ENCODE results near the gene VPS35L.

VPS35L gene

GRCh38 chr16:19625039-19625438 lies 69.5 kb downstream of the VPS35L start:
- H3K4me3 ChIP-seq (ENCODE audit: insufficient read length, low read depth) = no peak overlapping the region
- peaks cover 30% of the 10 kb centered on the region for H3K36me3 ChIP-seq (ENCODE audit: insufficient read depth, insufficient read length, low read length)
- H3K27me3 ChIP-seq (ENCODE audit: insufficient read depth, insufficient read length) = no peaks in the 10 kb centered on the region
- no peak overlapping the region for H3K9ac ChIP-seq (ENCODE audit: insufficient read length, low read depth)
- TF ChIP-seq SUZ12 (IDR thresholded peaks at IDR 0.05; ENCODE audit: extremely low read depth, insufficient read depth, insufficient read length) = no peak
- TF ChIP-seq YY1 (IDR thresholded peaks at IDR 0.05; ENCODE audit: insufficient read depth, insufficient read length) = no peak
- TF ChIP-seq ZNF274 (IDR thresholded peaks at IDR 0.05; ENCODE audit: low read depth, low read length) = no peak
- DNase-seq (ENCODE audit: low read depth, low spot score) = no peak
- no peaks in the 10 kb centered on the region for H3K4me1 ChIP-seq (ENCODE audit: insufficient read depth, insufficient read length)
- no peaks in the 10 kb centered on the region for H3K9me3 ChIP-seq (ENCODE audit: insufficient read depth, low read length)

DNA sequence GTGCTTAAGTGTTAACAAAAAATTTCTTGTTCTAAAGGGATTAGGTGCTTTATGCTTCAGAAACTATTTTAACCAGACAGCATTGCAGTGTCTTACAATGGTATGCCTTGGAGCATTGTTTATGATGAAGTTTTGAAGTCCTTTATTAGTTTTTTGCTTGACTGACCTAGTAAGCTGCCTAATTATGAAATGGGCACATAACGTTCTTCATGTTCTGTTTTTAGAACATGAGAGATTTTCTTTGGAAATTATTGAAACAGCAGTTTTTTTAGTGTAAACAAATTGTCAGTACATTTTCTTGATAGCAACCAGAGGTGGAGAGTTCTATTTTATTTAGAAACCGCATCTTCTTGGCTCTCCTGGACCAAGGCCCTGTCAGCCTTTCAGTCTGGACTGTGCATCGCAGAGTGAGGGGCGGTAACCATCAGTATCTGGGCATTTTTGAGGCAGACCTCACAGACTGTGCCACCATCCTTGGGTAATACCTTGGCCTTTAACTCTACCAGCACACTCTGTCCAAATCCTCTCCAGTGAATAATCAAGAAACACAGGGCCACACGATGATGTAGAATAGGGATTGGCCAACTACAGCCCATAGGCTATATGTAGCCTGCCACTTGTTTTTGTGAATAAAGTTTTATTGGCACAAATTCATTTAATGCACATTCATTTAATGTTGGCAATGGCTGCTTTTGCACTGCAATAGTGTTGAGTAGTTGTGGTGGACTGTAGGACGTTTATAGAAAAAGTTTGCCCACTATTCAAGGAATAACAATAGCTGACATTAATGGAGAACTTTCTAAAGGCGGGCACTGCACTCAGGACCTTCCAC lies 81.1 kb downstream of the VPS35L start:
- no peak overlapping the region for H3K4me3 ChIP-seq (ENCODE audit: insufficient read length, low read depth)
- H3K9ac ChIP-seq (ENCODE audit: insufficient read length, low read depth) = no peak overlapping the region
- no peak for DNase-seq (ENCODE audit: low read depth, low spot score)
- H3K9me3 ChIP-seq (ENCODE audit: insufficient read depth, low read length) = no peaks in the 10 kb centered on the region
- H3K27me3 ChIP-seq (ENCODE audit: insufficient read depth, insufficient read length) = no peaks in the 10 kb centered on the region
- no peaks in the 10 kb centered on the region for H3K4me1 ChIP-seq (ENCODE audit: insufficient read depth, insufficient read length)
- no peak for TF ChIP-seq YY1 (IDR thresholded peaks at IDR 0.05; ENCODE audit: insufficient read depth, insufficient read length)
- no peak for TF ChIP-seq SUZ12 (IDR thresholded peaks at IDR 0.05; ENCODE audit: extremely low read depth, insufficient read depth, insufficient read length)
- peaks cover 52% of the 10 kb centered on the region for H3K36me3 ChIP-seq (ENCODE audit: insufficient read depth, insufficient read length, low read length)

DNA sequence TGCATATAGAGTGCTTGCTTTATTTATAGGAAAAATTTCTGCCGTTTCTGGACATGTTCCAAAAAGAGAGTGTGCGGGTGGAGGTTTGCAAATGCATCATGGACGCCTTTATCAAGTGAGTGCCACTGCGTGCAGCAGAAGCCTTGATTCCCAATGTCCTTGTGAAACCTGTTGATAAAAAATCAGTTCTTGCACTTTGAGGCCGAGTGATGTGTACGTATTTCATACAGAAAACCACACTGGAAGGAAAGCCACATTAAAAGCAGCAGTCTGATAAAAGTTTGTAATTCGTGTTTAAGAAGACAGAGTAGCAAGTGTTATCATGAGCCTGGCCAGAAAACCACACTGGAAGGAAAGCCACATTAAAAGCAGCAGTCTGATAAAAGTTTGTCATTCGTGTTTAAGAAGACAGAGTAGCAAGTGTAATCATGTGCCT lies 84.5 kb downstream of the VPS35L start:
- no peak for DNase-seq (ENCODE audit: low read depth, low spot score)
- Histone ChIP-seq H3K4me1 (ENCODE audit: insufficient read depth, insufficient read length) (no peaks in the 10 kb centered on the region), H3K9me3 (ENCODE audit: insufficient read depth, low read length) (no peaks in the 10 kb centered on the region), H3K27me3 (ENCODE audit: insufficient read depth, insufficient read length) (no peaks in the 10 kb centered on the region), H3K4me3 (ENCODE audit: insufficient read length, low read depth) (no peak overlapping the region), H3K36me3 (ENCODE audit: insufficient read depth, insufficient read length, low read length) (peaks cover 41% of the 10 kb centered on the region), H3K9ac (ENCODE audit: insufficient read length, low read depth) (no peak overlapping the region)
- no peak for TF ChIP-seq ZNF274 (IDR thresholded peaks at IDR 0.05; ENCODE audit: low read depth, low read length)
- TF ChIP-seq YY1 (IDR thresholded peaks at IDR 0.05; ENCODE audit: insufficient read depth, insufficient read length) = no peak
- TF ChIP-seq SUZ12 (IDR thresholded peaks at IDR 0.05; ENCODE audit: extremely low read depth, insufficient read depth, insufficient read length) = no peak

GRCh38 chr16:19642501-19642900 lies 87.0 kb downstream of the VPS35L start:
- peaks cover 31% of the 10 kb centered on the region for H3K36me3 ChIP-seq (ENCODE audit: insufficient read depth, insufficient read length, low read length)
- H3K4me1 ChIP-seq (ENCODE audit: insufficient read depth, insufficient read length) = peaks cover 2% of the 10 kb centered on the region
- H3K4me3 ChIP-seq (ENCODE audit: insufficient read length, low read depth) = no peak overlapping the region
- no peak for DNase-seq (ENCODE audit: low read depth, low spot score)
- no peaks in the 10 kb centered on the region for H3K9me3 ChIP-seq (ENCODE audit: insufficient read depth, low read length)
- no peak for TF ChIP-seq SUZ12 (IDR thresholded peaks at IDR 0.05; ENCODE audit: extremely low read depth, insufficient read depth, insufficient read length)
- TF ChIP-seq YY1 (IDR thresholded peaks at IDR 0.05; ENCODE audit: insufficient read depth, insufficient read length) = no peak
- TF ChIP-seq ZNF274 (IDR thresholded peaks at IDR 0.05; ENCODE audit: low read depth, low read length) = no peak
- no peaks in the 10 kb centered on the region for H3K27me3 ChIP-seq (ENCODE audit: insufficient read depth, insufficient read length)
- no peak overlapping the region for H3K9ac ChIP-seq (ENCODE audit: insufficient read length, low read depth)

- no peaks in the 10 kb centered on the region for H3K27me3 ChIP-seq (ENCODE audit: insufficient read depth, insufficient read length)
- H3K4me3 ChIP-seq (ENCODE audit: insufficient read length, low read depth) = no peak overlapping the region
- no peak for TF ChIP-seq YY1 (IDR thresholded peaks at IDR 0.05; ENCODE audit: insufficient read depth, insufficient read length)
- TF ChIP-seq ZNF274 (IDR thresholded peaks at IDR 0.05; ENCODE audit: low read depth, low read length) = no peak
- no peak for TF ChIP-seq SUZ12 (IDR thresholded peaks at IDR 0.05; ENCODE audit: extremely low read depth, insufficient read depth, insufficient read length)
- no peaks in the 10 kb centered on the region for H3K9me3 ChIP-seq (ENCODE audit: insufficient read depth, low read length)
- DNase-seq (ENCODE audit: low read depth, low spot score) = no peak
- no peak overlapping the region for H3K9ac ChIP-seq (ENCODE audit: insufficient read length, low read depth)
- H3K36me3 ChIP-seq (ENCODE audit: insufficient read depth, insufficient read length, low read length) = peaks cover 41% of the 10 kb centered on the region
- H3K4me1 ChIP-seq (ENCODE audit: insufficient read depth, insufficient read length) = peaks cover 2% of the 10 kb centered on the region
Measured at GRCh38 chr16:19644877-19645276, 89.4 kb downstream of the VPS35L start.

DNA sequence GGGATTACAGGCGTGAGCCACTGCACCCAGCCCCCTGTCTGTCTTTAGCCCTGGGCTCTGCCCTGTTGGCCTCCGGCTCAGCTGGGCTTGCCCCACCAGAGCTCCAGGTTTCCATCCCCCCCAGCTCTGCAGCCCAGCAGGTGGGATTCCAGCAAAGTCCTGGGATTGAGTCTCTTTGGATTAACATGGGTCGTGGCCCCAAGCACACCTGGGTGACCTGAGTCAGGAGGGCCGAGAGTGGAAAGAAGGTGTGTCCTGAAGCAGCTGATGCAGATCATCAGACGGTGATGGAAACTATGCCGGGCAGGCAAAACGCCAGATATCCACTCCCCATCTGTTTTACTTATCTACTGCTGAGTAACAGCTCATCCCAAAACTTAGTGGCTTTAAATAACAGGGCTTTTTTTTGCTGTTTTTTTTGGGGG lies 90.1 kb downstream of the VPS35L start:
- no peaks in the 10 kb centered on the region for H3K27me3 ChIP-seq (ENCODE audit: insufficient read depth, insufficient read length)
- H3K4me1 ChIP-seq (ENCODE audit: insufficient read depth, insufficient read length) = peaks cover 2% of the 10 kb centered on the region
- H3K4me3 ChIP-seq (ENCODE audit: insufficient read length, low read depth) = no peak overlapping the region
- DNase-seq (ENCODE audit: low read depth, low spot score) = no peak
- peaks cover 41% of the 10 kb centered on the region for H3K36me3 ChIP-seq (ENCODE audit: insufficient read depth, insufficient read length, low read length)
- TF ChIP-seq ZNF274 (IDR thresholded peaks at IDR 0.05; ENCODE audit: low read depth, low read length) = no peak
- no peak for TF ChIP-seq YY1 (IDR thresholded peaks at IDR 0.05; ENCODE audit: insufficient read depth, insufficient read length)
- no peak for TF ChIP-seq SUZ12 (IDR thresholded peaks at IDR 0.05; ENCODE audit: extremely low read depth, insufficient read depth, insufficient read length)
- H3K9ac ChIP-seq (ENCODE audit: insufficient read length, low read depth) = no peak overlapping the region
- no peaks in the 10 kb centered on the region for H3K9me3 ChIP-seq (ENCODE audit: insufficient read depth, low read length)

DNA sequence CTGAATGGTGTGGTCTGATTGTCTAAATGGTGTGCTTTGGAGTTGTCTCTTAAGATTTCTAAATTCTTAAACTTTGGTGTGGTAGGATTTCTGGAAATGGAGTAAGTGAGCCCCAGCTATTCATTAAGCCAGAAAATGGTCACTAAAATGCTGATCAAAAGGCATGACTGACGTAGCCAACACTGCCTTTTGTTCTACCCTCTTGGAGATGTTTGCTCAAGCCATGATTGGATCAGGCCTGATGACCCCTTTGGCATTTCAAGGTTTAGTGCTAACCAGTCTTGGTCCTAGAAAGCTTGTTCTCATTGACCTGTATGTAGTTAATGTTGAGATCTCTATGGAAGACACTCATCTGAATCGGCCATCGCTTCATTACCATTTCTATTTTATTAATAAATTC lies 94.5 kb downstream of the VPS35L start:
- peaks cover 61% of the 10 kb centered on the region for H3K36me3 ChIP-seq (ENCODE audit: insufficient read depth, insufficient read length, low read length)
- H3K4me3 ChIP-seq (ENCODE audit: insufficient read length, low read depth) = no peak overlapping the region
- TF ChIP-seq SUZ12 (IDR thresholded peaks at IDR 0.05; ENCODE audit: extremely low read depth, insufficient read depth, insufficient read length) (no peak), ZNF274 (IDR thresholded peaks at IDR 0.05; ENCODE audit: low read depth, low read length) (no peak), YY1 (IDR thresholded peaks at IDR 0.05; ENCODE audit: insufficient read depth, insufficient read length) (no peak)
- no peaks in the 10 kb centered on the region for H3K27me3 ChIP-seq (ENCODE audit: insufficient read depth, insufficient read length)
- H3K9me3 ChIP-seq (ENCODE audit: insufficient read depth, low read length) = no peaks in the 10 kb centered on the region
- H3K4me1 ChIP-seq (ENCODE audit: insufficient read depth, insufficient read length) = peaks cover 2% of the 10 kb centered on the region
- DNase-seq (ENCODE audit: low read depth, low spot score) = no peak
- no peak overlapping the region for H3K9ac ChIP-seq (ENCODE audit: insufficient read length, low read depth)
